Astrocyte (in vitro differentiated cells and primary cell): ENCODE measurements around the gene DMGDH. TPM values are rescaled to one million over a fixed set of nuclear protein-coding genes. Genes with fewer than 3 reads are reported as not detected.

ENCODE experiments used
- DNase-seq: peaks from one replicate; pipeline ENCODE4 v3.0.0-alpha.2; 2010; ENCODE audit warnings: low read depth
- FAIRE-seq: peaks from 2 replicates; lab custom pipeline; 2011; peaks lifted over from hg19 to GRCh38; lab: Jason Lieb, UNC
- H2AFZ ChIP-seq: 2 replicates; pipeline ENCODE4 v1.6.0; 2012; ENCODE audit warnings: low read depth, low read length, inconsistent platforms
- H3K27ac ChIP-seq: 2 replicates; pipeline ENCODE4 v1.5.1; 2011; ENCODE audit warnings: low read depth, low read length, inconsistent platforms
- H3K27me3 ChIP-seq: 2 replicates; pipeline ENCODE4 v1.6.0; 2011; ENCODE audit warnings: low read length, inconsistent platforms; ENCODE audit not compliant: insufficient read depth
- H3K36me3 ChIP-seq: 2 replicates; pipeline ENCODE4 v1.5.1; 2011; ENCODE audit warnings: low read length, inconsistent platforms; ENCODE audit not compliant: insufficient read depth
- H3K4me1 ChIP-seq: 2 replicates; pipeline ENCODE4 v1.5.1; 2011; ENCODE audit warnings: low read length, inconsistent platforms; ENCODE audit not compliant: insufficient read depth
- H3K4me2 ChIP-seq: 2 replicates; pipeline ENCODE4 v1.6.0; 2012; ENCODE audit warnings: low read length, inconsistent platforms
- H3K4me3 ChIP-seq: 2 replicates; pipeline ENCODE4 v1.5.1; 2011; ENCODE audit warnings: low read depth, mild to moderate bottlenecking, low read length, inconsistent platforms; ENCODE audit not compliant: insufficient read depth
- H3K79me2 ChIP-seq: 2 replicates; pipeline ENCODE4 v1.6.0; 2012; ENCODE audit warnings: mild to moderate bottlenecking, low read length, inconsistent platforms; ENCODE audit not compliant: insufficient read depth
- H3K9ac ChIP-seq: 2 replicates; pipeline ENCODE4 v1.6.0; 2012; ENCODE audit warnings: mild to moderate bottlenecking, low read length, inconsistent platforms
- H3K9me3 ChIP-seq: 2 replicates; pipeline ENCODE4 v1.5.1; 2012; ENCODE audit warnings: low read depth, mild to moderate bottlenecking, low read length, inconsistent platforms; ENCODE audit not compliant: insufficient read depth
- H4K20me1 ChIP-seq: 2 replicates; pipeline ENCODE4 v1.6.0; 2012; ENCODE audit warnings: low read length, inconsistent platforms; ENCODE audit not compliant: insufficient read depth
- H3K27ac Mint-ChIP-seq: one replicate; pipeline ENCODE4 v1.8.0; 2021; ENCODE audit warnings: mild to moderate bottlenecking, mixed read lengths; ENCODE audit not compliant: unreplicated experiment
- H3K27me3 Mint-ChIP-seq: one replicate; pipeline ENCODE4 v1.8.0; 2021; ENCODE audit warnings: low read depth, mixed read lengths; ENCODE audit not compliant: unreplicated experiment
- H3K36me3 Mint-ChIP-seq: one replicate; pipeline ENCODE4 v1.8.0; 2021; ENCODE audit warnings: low read depth, mixed read lengths; ENCODE audit not compliant: unreplicated experiment
- H3K4me1 Mint-ChIP-seq: one replicate; pipeline ENCODE4 v1.8.0; 2021; ENCODE audit warnings: low read depth, mixed read lengths; ENCODE audit not compliant: unreplicated experiment
- H3K4me3 Mint-ChIP-seq: one replicate; pipeline ENCODE4 v1.8.0; 2021; ENCODE audit warnings: mild to moderate bottlenecking, moderate library complexity, mixed read lengths; ENCODE audit not compliant: unreplicated experiment
- H3K9me3 Mint-ChIP-seq: one replicate; pipeline ENCODE4 v1.8.0; 2021; ENCODE audit warnings: mild to moderate bottlenecking, mixed read lengths; ENCODE audit not compliant: unreplicated experiment
- CTCF ChIP-seq: IDR thresholded peaks from 2 replicates; pipeline ENCODE4 v1.5.1; 2011; ENCODE audit warnings: low read depth, mild to moderate bottlenecking, inconsistent platforms, low read length, moderate library complexity; ENCODE audit not compliant: insufficient read depth
- EZH2 ChIP-seq: IDR thresholded peaks from 2 replicates; pipeline ENCODE4 v1.6.1; 2012; ENCODE audit warnings: mild to moderate bottlenecking, low read length, inconsistent platforms; ENCODE audit not compliant: insufficient read depth
- total RNA-seq: library from RNA; stranded (reverse); gene quantifications from 2 replicates; pipeline ENCODE4 v1.2.1, GENCODE V29; 2021

Gene DMGDH
- total RNA-seq, 1 donor from 2014 or later = not detected

GRCh38 chr5:79011869-79012268, 57.6 kb downstream of the DMGDH start:
- Histone ChIP-seq H3K4me3 (no peak overlapping the region), H3K9ac (no peak overlapping the region), H4K20me1 (no peaks in the 10 kb centered on the region), H3K27ac (no peak overlapping the region), H3K4me2 (no peak overlapping the region), H3K27me3 (no peaks in the 10 kb centered on the region), H3K9me3 (peaks cover 5% of the 10 kb centered on the region), H2AFZ (no peak overlapping the region), H3K4me1 (no peaks in the 10 kb centered on the region), H3K36me3 (no peaks in the 10 kb centered on the region), H3K79me2 (no peaks in the 10 kb centered on the region)
- no peak for TF ChIP-seq EZH2
- TF ChIP-seq CTCF = no peak
- Mint-ChIP-seq H3K27me3 (no peaks in the 10 kb centered on the region), H3K36me3 (no peaks in the 10 kb centered on the region), H3K27ac (no peak overlapping the region), H3K4me3 (no peak overlapping the region), H3K9me3 (peaks cover 6% of the 10 kb centered on the region), H3K4me1 (no peaks in the 10 kb centered on the region)
- FAIRE-seq (no peak), DNase-seq (no peak)

GRCh38 chr5:79011219-79011836, 58.1 kb downstream of the DMGDH start:
- Mint-ChIP-seq H3K27ac (no peak overlapping the region), H3K4me3 (no peak overlapping the region), H3K9me3 (peaks cover 6% of the 10 kb centered on the region), H3K36me3 (no peaks in the 10 kb centered on the region), H3K4me1 (no peaks in the 10 kb centered on the region), H3K27me3 (no peaks in the 10 kb centered on the region)
- FAIRE-seq (peak; percentile 59), DNase-seq (peak; percentile 88)
- H3K4me2 ChIP-seq = no peak overlapping the region
- H3K9me3 ChIP-seq = peaks cover 5% of the 10 kb centered on the region
- H3K36me3 ChIP-seq = no peaks in the 10 kb centered on the region
- H3K9ac ChIP-seq = no peak overlapping the region
- H2AFZ ChIP-seq = no peak overlapping the region
- H3K4me1 ChIP-seq = no peaks in the 10 kb centered on the region
- no peaks in the 10 kb centered on the region for H3K27me3 ChIP-seq
- TF ChIP-seq EZH2 (no peak), CTCF (no peak)
- no peaks in the 10 kb centered on the region for H4K20me1 ChIP-seq
- no peak overlapping the region for H3K27ac ChIP-seq
- H3K79me2 ChIP-seq = no peaks in the 10 kb centered on the region
- no peak overlapping the region for H3K4me3 ChIP-seq

GRCh38 chr5:79008362-79008761, 61.1 kb downstream of the DMGDH start:
- Mint-ChIP-seq H3K36me3 (no peaks in the 10 kb centered on the region), H3K27ac (no peak overlapping the region), H3K4me3 (peak overlapping the region; percentile 28), H3K9me3 (peaks cover 2% of the 10 kb centered on the region), H3K27me3 (no peaks in the 10 kb centered on the region), H3K4me1 (no peaks in the 10 kb centered on the region)
- TF ChIP-seq EZH2 (no peak), CTCF (no peak)
- Histone ChIP-seq H3K9ac (no peak overlapping the region), H3K79me2 (no peaks in the 10 kb centered on the region), H2AFZ (no peak overlapping the region), H3K27ac (no peak overlapping the region), H4K20me1 (no peaks in the 10 kb centered on the region), H3K27me3 (no peaks in the 10 kb centered on the region), H3K36me3 (no peaks in the 10 kb centered on the region), H3K4me1 (no peaks in the 10 kb centered on the region), H3K9me3 (peaks cover 5% of the 10 kb centered on the region), H3K4me2 (no peak overlapping the region), H3K4me3 (no peak overlapping the region)
- DNase-seq = no peak
- no peak for FAIRE-seq
